Hippocampal formation (tissue), 2 donors: Measurements from ENCODE around the gene CTRB2.

Experiments used
- DNase-seq, 2 donors: peaks; one replicate each; lab custom pipeline; 2025; lab: John Stamatoyannopoulos, UW

Gene CTRB2

DNA sequence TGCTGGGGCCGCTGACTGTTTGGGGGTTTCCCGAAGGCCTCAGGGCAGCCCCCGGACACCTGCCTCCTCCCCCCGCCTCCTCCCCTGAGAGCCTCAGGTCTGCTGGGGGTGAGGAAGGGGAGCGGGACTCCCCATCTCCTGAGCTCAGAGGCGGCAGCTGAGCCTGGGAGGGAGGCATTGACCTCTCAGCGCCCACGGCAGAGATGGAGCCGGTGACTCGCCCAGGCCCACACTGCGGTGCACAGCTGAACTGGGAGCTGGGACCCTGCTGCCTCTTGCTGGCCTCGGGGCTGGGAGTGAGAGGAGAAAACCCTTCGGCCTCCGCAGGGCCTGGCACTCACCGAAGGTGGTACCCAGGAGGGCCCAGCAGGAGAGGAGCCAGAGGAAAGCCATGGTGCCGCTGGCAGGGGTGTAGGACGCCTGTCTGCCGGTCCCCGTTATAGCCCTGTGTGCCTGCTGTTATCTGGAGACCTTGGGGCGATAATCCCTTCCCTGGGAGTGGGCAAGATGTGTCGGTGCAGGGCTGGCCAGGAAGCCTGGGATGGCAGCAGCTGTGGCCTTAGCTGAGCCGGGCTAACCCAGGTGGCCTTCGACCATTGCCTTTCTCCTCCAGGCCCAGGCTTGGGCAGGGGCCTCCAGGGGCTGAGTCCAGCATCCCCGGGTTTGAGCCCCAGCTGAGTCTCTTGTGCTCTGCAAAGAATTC is at the start of gene CTRB2:
CTRB2 (minus strand) TSS at position 413 of the 703 bp plus-strand sequence; CDS start at position 393, 20 bp downstream.
- no peak for DNase-seq

- no peak for DNase-seq
Observed at GRCh38 chr16:75256059-75256571, 49.2 kb upstream of the CTRB2 start.

GRCh38 chr16:75254359-75254837 is 47.4 kb upstream of the CTRB2 start:
- no peak for DNase-seq

- no peak for DNase-seq
Observed at GRCh38 chr16:75252946-75253911, 46.3 kb upstream of the CTRB2 start.

- DNase-seq: no peak
Observed at GRCh38 chr16:75252049-75252864, 45.3 kb upstream of the CTRB2 start.

DNA sequence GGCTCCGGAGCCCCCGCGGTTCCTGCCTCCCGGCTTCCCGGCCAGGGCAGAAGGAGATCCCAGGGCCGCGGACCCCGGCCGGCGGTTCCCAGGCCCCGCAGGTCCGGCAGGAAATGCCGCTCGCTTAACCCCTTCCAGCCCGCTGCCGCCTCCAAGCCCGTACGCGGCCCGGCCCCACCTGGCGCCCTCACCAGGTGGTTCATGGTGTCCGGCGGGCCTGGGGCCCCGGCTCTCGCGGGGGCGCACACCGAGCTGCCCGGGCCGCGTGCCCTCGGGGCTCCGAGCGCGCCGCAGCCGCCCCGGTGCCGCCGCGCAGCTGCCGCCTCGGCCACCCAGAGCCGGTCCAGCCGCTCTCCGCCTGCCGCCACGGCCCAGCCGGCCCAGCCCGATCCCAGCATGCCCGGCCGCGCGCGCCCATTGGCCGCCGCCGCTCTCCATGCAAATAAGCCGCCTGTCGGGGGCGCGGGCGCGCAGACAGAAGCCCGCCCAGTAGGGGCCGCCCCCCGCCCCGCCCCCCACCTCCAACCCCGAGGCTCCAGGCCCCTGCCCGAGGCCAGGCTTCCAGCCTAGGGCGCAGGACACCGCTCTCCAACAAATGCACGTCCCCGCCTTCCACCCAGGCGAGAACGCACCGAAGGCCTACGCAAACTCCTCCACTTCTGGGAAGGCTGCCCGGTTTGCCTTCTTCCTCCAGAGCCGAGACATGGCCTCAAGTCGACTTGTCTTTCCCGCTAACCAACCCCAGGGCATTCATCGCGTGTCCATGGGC is 44.5 kb upstream of the CTRB2 start, which contains the start of gene BCAR1:
BCAR1 (minus strand) TSS at position 345 of the 769 bp plus-strand sequence; CDS start at position 203, 142 bp downstream.
- DNase-seq: peak; percentile 78 to 87

DNA sequence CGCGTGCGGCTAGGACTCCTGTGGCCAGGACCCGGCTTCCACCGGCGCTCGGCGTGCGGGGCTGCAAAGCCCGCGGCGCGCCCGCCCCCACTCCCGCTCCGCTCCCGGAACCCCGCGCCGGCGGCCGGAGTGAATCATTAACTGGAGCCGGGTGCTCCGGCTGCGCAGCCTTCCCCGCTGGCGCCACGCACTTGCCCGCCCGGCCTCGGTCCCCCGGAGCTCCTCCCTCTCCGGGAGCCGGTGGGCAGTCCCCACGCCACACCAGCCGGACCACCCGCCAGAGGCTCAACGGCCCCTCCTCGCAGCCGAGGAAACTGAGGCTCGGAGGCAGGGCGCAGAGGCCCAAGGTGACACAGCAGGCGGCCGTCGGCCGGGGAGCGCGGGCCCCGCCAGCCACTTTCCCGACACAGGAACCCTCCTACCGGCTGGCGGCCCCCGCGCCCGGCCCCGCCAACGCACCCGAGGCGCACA is 43.9 kb upstream of the CTRB2 start:
- DNase-seq: no peak

DNA sequence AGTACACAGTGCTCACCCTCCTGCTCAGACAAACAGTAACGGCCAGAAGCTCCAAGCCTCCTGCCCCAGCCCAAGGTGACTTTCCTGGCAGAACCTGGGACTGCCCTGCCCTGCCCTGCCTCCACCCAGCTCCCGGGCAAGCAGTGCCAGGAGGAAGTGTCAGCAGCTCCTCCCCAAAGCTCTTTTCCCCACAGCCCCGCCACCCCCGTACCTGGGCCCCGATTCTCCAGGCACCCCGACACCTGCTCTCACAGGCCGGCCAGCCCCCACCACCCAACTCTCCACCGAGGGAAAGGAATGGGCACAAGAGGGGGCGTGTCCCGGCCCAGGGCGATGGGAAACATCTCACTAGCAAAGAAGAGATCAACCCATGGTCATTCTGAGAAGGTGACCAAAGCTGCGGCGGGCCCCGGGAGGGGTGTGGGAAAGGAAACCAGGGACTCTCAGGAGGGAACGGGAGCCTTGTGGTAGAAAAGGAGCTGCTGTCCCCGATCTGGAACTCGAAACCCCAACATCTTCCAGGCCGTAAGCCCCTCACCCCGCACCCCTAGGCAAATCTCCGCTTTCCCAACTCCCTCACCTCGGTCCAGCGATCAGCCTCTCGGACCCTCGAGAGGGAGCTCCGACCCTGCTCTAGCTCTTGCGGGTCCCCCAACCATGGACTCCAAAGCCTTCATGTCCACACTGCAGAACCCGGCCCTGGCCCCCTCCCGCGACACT is 43.3 kb upstream of the CTRB2 start:
- no peak for DNase-seq

GRCh38 chr16:75249441-75249840 is 42.5 kb upstream of the CTRB2 start:
- DNase-seq: no peak

- peak in 1 of 2 donors; percentile 40 for DNase-seq
Observed at GRCh38 chr16:75248536-75249380, 41.8 kb upstream of the CTRB2 start.

GRCh38 chr16:75248142-75248535 is 41.2 kb upstream of the CTRB2 start:
- DNase-seq: peak; percentile 79 to 85

- peak; percentile 84 to 91 for DNase-seq
Observed at GRCh38 chr16:75247249-75247648, 40.3 kb upstream of the CTRB2 start.

DNA sequence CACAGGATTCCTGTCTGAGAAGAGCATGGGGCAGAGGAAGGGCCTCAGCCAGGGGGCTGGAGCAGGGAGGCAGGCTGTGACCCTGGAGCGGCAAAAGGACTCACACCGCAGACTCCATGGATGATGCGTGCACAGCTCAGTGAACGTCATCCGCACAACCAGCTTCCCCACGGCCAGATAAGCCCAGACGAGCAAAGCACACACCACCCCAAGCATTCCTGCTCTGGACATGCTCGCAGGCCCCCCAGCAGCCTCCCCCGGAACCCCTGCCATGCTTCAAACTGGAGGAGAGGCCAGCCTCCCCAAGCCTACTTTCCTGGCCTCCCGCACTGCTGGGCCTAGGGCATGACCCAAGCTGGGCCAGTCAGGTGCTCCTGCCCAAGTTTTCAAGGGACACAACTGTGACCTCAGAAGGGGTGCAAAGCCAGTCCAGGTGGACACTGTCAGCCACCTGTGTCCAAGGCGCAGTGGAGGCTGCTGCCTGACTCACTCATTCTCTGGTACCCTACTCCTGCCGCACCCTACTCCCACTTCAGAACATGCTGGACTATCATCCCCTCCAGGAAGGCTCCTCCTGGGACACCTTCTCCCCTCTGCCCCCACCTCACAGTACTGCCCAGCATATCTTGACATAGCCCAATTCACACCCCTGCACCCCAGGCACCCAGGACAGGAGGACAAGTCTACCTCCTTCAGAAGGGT is 39.7 kb upstream of the CTRB2 start:
- DNase-seq: no peak

DNA sequence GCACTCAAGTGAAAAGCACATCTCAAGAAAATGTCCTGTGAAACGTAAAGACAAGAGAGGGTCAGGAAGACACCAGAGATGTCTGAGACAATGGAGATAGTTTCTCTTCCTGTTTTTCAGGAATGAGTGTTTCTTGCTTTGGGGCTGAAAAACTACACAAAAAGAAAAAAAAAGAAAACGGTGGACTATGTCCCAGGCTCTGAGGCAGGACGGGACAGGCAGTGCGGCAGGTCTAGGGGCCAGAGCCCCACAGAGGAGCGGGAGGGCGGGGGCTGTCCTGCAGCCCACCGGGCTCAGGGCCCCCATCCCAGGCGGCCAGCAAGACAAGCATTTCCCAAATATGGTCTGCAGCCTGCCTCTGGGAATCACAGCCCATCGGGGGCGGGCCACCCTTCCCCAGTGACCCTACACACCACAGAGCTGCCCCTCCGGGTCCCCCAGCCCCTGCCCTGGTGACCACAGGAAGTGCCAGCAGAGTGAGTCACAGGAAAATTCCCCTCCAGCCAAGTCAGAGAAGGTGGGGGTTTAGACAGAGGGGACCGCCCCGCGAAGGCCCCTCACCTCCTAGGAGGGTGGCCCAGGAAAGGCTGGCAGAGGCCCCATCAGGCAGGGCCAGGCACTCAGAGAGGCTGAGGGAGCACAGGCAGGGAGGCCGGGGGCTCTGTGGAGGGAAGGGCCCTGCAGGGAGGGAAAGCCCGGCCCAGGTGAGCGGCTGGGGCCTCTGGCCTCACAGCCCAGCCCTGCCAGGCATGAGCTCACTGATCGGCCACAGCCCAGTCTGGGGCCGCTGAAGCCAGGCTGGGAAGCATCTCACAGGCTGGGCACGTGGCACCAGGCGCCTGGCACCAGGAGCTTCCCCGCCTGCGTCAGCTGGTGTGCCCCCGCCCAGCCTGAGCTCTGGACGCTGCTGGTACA is 38.1 kb upstream of the CTRB2 start:
- peak; percentile 93 to 98 for DNase-seq

- peak in 1 of 2 donors; percentile 35 for DNase-seq
Observed at GRCh38 chr16:75244225-75244809, 37.4 kb upstream of the CTRB2 start.

DNA sequence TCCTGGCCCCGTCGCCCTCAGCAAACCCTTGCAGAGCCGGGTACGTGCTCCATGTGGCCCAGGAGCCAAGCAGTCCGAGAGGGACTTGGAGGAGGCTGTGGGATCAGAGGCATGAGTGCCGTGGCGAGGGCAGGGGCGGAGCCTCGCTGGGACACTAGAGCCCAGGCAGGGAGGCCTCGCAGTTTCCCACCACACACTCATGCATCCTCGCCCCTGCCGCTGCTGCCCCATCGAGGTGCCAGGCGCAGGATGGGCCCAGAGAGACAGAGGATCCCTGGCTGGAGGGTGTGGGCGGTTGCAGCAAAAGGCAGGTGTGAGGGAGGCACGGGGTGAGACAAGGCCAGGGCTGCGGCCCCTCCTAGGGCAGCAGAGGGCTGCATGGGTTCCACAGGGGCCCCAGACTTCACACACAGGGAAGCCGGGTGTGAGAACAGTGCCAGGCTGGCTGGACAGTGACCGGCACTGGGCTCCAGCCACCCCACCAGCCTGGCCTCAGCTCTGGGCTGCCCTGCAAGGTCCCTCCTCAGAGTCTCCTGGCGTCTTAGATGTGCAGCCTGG is 36.8 kb upstream of the CTRB2 start:
- no peak for DNase-seq
